NCI-H128 (cell line): Measurements from ENCODE around the gene ARL8A.
"Not testable (repeated sequence)": the region's sequence is repeated elsewhere in the genome, so short reads cannot be mapped to it uniquely, and the experiment has no call there.

ENCODE experiments used
- DNase-seq: peaks from one replicate; lab custom pipeline; 2025; ENCODE audit not compliant: unreplicated experiment; lab: John Stamatoyannopoulos, UW

Gene ARL8A

GRCh38 chr1:202159534-202160371 is 15.2 kb upstream of the ARL8A start:
- DNase-seq: no peak

- no peak for DNase-seq
These were observed 14.4 kb upstream of the ARL8A start for GRCh38 chr1:202158810-202159533.

- no peak for DNase-seq
These were observed 13.4 kb upstream of the ARL8A start for GRCh38 chr1:202157945-202158344.

- DNase-seq: no peak
These were observed 12.1 kb upstream of the ARL8A start for GRCh38 chr1:202156590-202156989.

- no peak for DNase-seq
These were observed 11.0 kb upstream of the ARL8A start for GRCh38 chr1:202155478-202156021.

- no peak for DNase-seq
These were observed 10.4 kb upstream of the ARL8A start for GRCh38 chr1:202154766-202155477.

GRCh38 chr1:202154148-202154765 is 9.7 kb upstream of the ARL8A start:
- no peak for DNase-seq

GRCh38 chr1:202153284-202153683 is 8.7 kb upstream of the ARL8A start:
- DNase-seq: no peak

GRCh38 chr1:202152399-202152798 is 7.9 kb upstream of the ARL8A start:
- DNase-seq: no peak

- no peak for DNase-seq
These were observed 6.5 kb upstream of the ARL8A start for GRCh38 chr1:202151045-202151444.

- DNase-seq: no peak
These were observed 6.1 kb upstream of the ARL8A start for GRCh38 chr1:202150602-202151001.

GRCh38 chr1:202150187-202150586 is 5.7 kb upstream of the ARL8A start:
- no peak for DNase-seq

- no peak for DNase-seq
These were observed 5.0 kb upstream of the ARL8A start for GRCh38 chr1:202149566-202149965.

GRCh38 chr1:202148391-202148790 is 3.9 kb upstream of the ARL8A start:
- DNase-seq: no peak

GRCh38 chr1:202146993-202147392 is 2.5 kb upstream of the ARL8A start:
- DNase-seq: no peak

GRCh38 chr1:202146279-202146678 is 1.7 kb upstream of the ARL8A start:
- DNase-seq: no peak

GRCh38 chr1:202145744-202146140 is 1.2 kb upstream of the ARL8A start:
- DNase-seq: not testable (repeated sequence)

- no peak for DNase-seq
These were observed 669 bp upstream of the ARL8A start for GRCh38 chr1:202145068-202145743.

GRCh38 chr1:202143768-202144401 is 652 bp downstream of the ARL8A start:
- no peak for DNase-seq
